ENCODE results near the gene ASB15.
A peak's percentile ranks its signal among the peaks of the same experiment; 100 is the strongest.

The ASB15 gene

DNA sequence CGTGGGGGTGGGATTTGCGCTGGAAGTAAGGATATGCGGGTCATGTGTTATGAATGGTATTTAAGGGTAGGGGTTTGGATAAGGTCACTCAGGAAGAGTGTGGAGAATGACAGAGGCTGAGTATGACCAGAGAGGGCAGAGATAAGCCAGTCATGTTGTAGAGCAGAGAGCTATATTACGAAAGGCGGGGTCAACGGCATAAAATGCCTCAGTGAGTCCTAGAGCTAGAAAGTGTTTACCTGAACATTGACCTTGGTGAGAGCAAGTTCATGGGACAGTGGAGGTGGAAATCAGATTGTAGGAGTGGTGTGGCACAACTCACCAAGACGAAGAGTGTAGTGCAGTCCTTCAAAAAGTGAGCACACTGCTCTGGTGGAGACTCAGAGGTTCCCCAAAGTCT lies 67.9 kb downstream of the ASB15 start:
- no peak for DNase-seq

DNA sequence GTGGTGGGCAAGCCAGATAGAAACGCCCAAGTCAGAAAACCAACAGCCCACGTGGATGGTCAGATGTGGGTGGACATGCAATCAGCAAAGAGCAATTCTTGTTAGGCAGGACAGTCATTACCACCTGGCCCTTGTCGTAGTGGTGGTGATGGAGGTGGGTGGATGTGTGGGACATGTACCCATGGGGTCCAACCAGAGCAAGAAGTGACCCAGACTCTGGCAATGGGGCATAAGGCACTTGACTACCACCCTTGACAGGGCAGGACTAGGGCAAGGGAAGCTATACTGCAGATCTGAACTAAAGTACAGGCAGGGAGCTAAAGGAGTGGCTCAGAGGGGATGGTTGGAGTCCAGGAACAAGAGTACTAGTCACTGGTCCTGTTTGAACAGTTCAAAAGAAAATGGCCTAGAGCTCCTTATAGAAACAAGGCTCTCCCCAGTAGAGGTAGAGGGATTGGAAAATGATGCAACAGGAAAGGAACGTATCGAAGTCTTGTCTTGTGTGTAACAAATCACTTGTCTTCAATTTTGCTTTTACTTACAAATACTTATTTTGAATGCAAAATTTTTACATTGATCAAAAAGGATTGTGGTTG lies 71.6 kb downstream of the ASB15 start:
- no peak for DNase-seq

DNA sequence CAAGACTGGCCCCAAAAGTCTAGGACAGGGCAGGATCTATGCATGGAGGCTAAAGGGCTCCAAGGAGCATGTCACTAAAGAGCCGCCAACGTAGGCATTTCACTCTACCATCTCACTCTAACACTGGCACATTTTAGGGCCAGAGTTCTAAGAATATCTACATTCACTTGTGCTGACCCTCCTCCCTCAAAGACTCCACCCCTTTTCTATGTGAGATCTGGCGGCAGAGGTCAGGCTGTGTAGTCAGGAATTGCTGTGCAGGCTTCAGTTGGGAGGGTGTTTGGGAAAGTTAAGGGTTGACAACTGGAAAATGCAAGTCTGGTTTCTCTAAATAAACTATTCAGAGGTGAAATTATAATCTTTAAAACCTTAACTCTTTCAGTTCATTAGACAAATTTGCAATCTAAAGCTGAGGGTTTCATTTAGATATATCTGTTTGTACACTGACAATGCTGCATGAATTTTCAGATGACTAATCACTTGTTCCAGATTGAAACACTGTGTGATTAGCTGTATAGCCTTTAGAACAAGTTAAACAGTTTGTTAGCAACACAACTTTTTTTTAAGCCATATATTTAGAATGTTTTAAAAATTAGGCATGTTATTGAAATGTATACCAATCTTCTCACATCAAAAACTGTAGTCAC lies 72.3 kb downstream of the ASB15 start:
- no peak for DNase-seq

DNA sequence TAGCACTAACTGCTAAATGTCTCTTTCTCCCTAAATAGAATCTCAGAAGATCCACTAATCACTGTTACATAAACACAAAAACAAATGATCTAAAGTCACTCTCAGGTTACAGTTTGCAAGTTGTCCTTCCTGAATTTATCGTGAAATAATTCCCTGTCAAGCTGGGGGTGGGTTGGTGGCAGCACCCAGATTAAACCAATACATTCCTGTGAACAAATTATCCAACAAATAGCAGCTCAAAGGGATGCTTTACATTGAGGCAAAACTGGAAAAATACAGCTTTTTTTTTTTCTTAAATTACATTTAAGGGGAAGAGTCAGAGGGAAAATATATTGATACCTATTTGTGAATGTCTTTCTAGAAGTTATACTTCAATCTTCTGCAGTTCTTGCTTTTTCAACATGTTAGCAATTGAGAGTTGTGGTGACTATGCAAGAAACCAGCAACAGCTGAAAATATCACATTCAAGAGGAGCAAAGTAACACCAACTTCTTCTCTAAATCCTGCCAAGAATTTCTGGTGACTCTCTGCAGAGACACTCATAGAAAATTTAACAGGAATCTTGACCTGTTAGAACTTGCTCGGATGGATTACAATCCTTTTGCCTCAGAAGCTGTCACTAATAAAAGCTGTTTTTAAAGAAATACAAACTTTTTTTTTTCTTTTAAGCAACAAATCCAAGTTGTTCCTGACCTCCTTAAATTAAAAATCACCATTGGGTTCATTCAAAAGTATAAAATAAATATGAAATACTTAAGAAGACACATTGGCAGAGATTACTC lies 73.0 kb downstream of the ASB15 start:
- DNase-seq = peak; percentile 13

DNA sequence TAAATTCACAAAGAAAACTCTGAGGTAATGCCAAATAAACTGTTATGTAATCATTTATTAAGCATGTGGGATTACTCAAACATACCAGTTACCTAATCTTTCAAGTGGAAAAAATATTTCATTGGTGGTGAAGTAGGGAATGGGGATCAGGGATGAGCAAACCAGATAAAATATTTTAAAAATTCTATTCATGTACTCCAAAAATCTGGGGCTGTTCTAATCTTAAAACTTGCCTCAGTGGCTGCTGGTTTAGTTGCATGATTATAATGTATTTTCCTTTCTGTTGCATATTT lies 73.5 kb downstream of the ASB15 start:
- DNase-seq = peak; percentile 21

DNA sequence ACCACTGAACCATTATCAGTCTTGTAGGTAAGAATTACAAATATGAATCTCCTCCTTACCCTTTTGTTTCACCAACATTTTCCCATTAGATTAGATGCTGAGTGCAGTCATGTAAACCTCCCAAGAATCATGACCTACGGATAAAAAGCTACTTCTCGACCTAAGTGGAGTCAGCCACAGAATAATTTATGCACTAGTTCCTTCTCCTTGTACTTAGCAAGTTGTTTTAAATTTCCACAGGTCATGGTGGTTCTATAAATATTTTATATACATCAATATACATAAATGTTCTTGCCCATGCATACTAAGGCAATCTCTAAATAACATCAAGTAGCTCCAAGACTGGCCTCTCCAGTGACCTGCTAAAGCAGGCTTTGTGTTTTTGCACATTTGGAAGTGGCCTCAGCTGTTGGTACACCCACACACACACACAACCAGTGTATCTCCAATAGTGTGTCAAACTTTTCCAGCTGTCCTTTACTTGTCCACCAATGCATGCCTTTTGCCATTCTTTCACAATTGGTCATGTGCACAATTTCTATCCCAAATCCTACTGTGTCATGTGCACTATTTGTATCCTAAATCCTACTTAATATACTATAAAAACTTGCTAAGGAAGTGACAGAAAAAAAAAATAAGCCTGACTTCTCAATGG lies 75.6 kb downstream of the ASB15 start:
- no peak for DNase-seq

DNA sequence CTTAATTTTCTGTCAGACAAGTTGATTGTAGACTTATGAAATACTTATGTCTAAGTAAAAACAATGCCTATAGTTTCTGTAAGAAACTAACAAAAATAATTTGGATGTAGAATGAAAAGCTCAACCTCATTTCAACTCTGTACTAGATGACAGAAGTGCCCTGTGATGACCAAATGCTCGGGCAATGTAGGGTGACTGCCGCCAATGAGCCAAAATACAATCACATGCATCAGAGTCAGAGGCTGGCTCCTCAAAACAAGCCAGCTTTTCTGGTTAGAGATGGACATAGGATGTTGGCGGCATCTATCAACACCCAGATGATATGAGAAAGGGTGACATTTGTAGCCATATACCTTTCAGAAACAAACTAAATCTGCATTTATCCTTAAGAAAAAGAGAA lies 78.0 kb downstream of the ASB15 start:
- DNase-seq = no peak

DNA sequence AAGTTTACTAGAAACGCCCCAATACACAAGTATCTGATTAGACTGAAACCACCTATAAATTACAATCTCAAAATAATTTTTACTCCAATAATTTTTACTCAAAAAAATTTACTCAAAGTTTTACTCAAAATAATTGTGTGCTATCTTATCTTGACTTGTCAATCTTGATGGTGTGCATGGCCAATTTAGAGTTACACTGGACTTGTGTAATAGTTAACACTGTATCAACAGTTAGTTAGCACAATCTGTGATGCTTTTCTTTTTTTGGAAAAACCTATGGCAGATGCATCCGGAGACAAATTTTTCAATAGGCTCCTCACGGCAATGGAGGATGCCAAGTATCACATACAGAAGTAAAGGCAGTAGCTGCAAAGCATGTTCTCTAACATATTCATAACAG lies 79.0 kb downstream of the ASB15 start:
- no peak for DNase-seq

DNA sequence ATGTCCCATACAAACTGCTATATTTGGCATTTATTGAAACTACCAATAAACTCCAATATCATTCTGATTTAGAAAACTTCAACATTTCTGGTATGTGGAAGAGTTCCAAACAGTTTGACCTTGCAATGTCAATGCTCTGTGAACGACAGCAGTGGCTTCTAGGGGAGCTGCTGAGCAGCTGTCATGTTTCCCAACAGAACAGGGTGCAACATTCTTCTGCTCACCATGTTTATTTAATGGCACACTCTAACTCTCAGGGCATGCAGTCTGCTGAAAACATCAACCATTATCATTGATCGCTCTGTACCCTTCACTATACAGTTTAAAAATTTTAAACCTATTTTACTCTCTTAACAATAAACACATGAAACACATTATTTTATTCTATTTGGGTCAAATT lies 79.9 kb downstream of the ASB15 start:
- no peak for DNase-seq

DNA sequence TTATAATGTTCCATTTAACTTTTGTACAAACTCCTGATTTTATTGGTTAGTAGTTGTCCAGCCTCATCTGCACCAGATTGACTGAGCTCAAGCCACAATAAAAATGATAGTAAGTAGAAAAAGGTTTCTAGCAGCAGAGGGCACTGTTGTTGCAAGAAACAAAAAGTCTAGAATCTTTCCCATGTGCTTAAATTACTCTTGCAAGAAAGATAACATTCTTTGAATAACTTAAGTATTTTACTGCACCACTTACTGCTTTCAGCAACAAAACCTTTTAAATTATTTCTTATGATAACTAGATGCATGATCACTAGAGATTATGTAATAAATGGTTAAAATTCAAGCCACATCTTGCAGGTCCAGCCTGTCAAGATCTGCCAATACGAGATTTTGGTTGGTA lies 81.1 kb downstream of the ASB15 start:
- peak; percentile 72 for DNase-seq

DNA sequence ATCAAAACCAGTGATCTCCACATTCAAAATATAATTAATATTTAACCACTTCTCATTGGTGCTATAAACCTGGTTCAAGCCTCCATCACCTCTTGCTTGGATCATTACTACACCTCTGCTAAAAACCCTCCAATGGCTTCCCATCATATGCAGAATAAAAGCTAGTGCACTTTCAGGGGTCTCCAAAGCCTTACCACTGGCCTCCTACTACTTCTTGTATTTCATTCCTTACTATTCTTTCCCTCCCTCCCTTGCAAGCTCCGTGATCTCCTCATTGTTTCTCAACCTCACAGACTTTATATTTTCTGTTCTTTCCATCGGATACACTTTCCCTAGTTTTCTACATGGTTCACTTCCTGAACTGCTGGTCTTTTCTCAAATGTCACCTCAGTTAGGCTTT lies 85.5 kb downstream of the ASB15 start:
- no peak for DNase-seq

DNA sequence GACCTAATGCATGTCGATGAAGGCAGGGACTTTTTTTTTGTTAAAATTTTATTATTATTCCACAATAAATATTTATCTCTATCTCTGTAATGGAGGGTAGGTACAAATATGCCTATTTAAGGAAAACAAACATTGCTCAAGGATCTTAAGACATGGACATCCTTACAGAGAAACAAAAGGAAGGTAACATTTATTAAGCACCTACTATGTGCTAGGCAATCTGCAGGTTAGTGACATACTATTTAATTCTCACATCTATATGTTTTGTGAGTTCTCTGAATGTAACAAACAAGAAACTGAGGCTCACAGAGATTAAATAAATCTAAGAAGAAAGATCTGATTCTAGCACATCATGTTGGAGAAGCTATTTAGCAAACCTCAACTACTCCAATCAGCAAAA lies 86.1 kb downstream of the ASB15 start:
- DNase-seq = no peak
